Non-pigmented ciliary epithelial cell (primary cell): ENCODE results near the gene NOP14.
A peak's percentile ranks its signal among the peaks of the same experiment; 100 is the strongest.
"Not testable (repeated sequence)": the region's sequence is repeated elsewhere in the genome, so short reads cannot be mapped to it uniquely, and the experiment has no call there.

Experiments
- DNase-seq: peaks from one replicate; pipeline ENCODE4 v3.0.0-alpha.2; 2010; ENCODE audit warnings: low read depth

The NOP14 gene

GRCh38 chr4:2963175-2963965, at the start of gene NOP14, which contains the start of gene GRK4:
Gene NOP14, minus strand, starts transcription at chr4:2963406. Its CDS starts 87 bp downstream, at chr4:2963319.
Gene GRK4, plus strand, starts transcription at chr4:2963571. Its CDS starts 500 bp downstream, at chr4:2964071.
- peak; percentile 89 for DNase-seq

GRCh38 chr4:3011456-3012220, 48.4 kb upstream of the NOP14 start:
- no peak for DNase-seq

GRCh38 chr4:3010998-3011397, 47.8 kb upstream of the NOP14 start:
- DNase-seq, result peak; percentile 50

GRCh38 chr4:3010577-3010976, 47.4 kb upstream of the NOP14 start:
- no peak for DNase-seq

- DNase-seq, result no peak
These were observed 46.2 kb upstream of the NOP14 start for GRCh38 chr4:3009422-3009821.

DNA sequence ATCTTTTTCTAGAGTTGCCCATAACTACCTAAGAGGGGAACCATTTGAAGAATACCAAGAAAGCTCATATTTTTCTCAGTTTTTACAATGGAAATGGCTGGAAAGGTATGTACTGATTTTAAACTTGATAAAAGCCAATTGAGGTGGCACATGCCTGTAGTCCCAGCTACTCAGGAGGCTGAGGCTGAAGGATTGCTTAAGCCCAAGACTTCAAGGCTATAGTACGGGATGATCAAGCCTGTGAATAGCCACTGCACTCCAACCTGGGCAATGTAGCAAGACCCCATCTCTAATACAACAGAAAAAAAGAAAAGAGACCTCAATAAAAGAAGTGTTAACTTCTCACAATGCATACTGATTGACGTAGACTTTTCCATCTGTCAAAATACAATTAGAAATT, 44.5 kb upstream of the NOP14 start:
- DNase-seq, result no peak

DNA sequence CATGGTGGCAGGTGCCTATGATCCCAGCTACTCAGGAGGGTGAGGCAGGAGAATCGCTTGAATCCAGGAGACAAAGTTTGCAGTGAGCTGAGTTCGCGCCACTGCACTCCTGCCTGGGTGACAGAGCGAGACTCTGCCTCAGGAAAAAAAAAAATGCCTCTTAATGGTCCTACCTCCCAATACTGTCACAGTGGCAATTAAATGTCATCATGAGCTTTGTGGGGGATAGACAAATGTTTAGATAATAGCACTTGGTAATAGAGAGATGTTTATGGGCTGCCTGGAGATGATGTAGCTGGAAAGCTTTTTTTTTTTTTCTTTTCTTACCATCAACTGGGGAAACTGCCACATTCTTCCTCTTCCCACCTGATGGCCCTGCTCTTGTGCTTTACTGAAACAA, 33.2 kb upstream of the NOP14 start:
- no peak for DNase-seq

- no peak for DNase-seq
These were observed 32.5 kb upstream of the NOP14 start for GRCh38 chr4:2995546-2996265.

DNA sequence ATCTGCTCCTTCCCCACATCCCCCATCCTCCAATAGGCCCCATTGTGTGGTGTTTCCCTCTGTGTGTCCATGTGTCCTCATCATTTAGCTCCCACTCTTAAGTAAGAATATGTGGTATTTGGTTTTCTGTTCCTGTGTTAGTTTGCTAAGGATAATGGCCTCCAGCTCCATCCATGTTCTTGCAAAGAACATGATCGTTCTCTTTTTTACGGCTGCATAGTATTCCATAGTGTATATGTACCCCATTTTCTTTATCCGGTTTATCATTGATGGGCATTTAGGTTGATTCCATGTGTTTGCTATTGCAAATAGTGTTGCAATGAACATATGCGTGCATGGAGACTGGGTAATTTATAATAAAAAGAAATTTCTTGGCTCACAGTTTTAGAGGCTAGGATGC, 31.7 kb upstream of the NOP14 start:
- no peak for DNase-seq

- no peak for DNase-seq
These were observed 28.0 kb upstream of the NOP14 start for GRCh38 chr4:2991243-2991642.

DNA sequence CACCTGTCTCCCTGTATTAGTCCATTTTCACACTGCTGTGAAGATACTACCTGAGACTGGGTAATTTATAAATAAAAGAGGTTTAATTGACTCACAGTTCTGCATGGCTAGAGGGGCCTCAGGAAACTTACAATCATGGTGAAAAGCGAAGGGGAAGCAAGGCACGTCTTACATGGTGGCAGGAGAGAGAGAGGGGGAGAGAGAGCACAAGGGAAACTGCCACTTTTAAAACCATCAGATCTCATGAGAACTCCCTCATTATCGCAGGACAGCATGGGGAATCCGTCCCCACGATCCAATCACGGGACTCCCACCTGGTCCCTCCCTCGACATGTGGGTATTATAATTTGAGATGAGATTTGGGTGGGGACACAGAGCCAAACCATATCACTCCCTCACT, 20.5 kb upstream of the NOP14 start:
- not testable (repeated sequence) for DNase-seq

DNA sequence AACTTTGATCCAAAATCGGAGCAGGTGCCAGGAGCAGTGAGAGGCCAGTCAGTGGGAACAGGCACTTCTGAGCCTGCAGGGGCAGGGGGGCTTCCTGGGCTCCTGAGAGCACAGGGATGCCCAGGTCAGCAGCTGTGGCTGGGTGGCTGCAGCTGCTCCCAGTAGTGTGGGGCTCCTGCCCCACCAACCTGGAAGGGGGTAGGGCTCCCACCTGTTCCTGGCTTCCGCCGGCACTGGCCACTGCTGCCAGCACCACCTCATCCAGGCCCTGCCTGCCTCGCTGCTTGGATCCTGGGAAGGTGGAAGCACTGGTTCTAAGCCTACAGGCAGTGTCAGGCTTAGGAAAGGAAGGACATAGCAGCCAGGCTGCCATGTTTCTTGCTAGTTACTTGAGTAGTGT, 18.8 kb upstream of the NOP14 start:
- no peak for DNase-seq

DNA sequence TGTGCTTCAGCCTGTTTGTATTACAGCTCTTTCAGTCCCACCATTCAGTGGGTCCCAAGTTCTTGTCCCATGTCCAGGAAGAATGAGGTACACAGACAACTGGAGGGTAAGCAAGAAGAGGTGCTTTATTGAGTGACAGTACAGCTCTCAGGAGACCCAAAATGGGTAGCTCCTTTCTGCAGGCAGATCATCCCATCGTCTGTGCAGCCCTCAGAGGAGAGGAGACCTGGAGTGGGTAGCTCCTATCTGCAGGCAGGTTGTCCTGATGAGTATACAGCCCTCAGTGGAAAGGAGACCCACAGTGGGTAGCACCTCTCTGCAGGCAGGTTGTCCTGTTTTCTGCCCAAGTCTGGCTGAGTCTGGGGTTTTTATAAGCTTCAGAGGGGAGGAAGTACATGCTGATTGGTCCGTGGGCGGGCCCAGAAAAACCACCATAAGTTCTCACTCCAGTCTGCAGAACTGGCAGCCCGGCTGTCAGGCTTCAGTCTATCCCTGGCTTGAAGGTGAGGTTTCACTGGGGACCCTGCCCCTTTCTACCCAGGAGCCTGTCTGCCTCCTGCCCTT, 18.1 kb upstream of the NOP14 start:
- no peak for DNase-seq

- DNase-seq, result no peak
These were observed 14.2 kb upstream of the NOP14 start for GRCh38 chr4:2977211-2978088.

DNA sequence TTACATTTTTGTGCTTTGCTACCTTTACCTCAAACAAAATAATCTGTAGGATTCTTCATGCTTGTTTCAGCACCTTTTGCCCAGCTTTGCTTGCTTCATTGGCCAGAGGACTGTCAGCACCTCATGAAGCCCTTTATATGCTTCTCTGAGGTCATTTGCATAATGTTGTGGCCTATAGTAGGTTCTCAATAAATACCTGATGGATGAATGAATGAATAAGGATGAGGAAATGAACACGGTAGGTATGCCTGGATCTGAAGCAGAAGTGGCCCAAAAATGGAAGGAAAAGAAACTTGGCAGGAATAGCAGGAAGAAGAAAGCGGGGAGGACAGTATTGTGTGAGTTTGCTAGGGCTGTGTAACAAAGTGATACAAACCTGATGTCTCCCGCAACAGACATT, 8.1 kb upstream of the NOP14 start:
- no peak for DNase-seq

- DNase-seq, result no peak
These were observed 5.2 kb upstream of the NOP14 start for GRCh38 chr4:2968381-2968780.

DNA sequence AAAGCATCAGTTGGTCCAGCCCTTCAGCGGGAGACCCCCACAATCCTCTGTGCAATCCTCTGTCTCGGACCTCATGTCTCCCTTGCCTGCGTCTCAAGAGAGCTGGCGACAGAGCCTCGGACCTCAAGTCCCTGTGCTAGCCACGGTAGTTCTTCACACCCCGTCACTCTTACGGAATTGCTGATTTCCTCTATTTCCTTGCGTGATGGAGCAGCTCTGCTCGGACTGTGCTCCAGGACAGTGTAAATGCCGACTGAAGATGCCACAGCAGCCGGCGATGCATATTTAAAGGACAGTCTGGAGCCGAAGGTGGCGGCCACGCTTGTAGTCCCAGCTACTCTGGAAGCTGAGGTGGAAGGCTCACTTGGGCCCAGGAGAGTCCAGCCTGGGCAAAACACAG, 2.1 kb upstream of the NOP14 start:
- no peak for DNase-seq

DNA sequence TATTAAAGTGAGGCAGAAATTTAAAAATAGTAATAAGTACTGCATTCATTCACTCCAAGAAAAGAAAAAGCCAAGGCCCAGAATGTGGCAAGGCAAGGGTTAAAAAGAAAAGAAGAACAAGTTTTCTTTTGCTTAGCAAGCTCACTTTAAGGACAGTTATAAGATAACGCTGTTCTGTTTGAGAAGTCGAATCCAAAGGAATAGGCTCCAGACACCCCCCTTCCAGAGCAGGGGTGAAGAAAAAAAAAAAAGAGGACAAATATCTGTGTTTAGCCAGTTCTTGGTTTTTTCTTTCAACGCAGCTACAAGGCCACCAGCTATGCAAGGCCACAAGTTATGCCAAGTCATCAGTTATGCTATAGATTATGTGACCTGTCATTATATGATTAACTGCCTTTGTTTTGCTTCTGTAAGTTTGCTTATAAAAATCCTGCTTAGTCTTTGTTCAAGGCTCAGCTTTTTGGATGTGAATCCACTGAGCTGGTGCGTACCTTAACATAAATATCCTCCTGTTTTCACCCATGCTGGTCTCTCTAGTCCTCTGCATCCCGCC, 1.6 kb upstream of the NOP14 start:
- no peak for DNase-seq

- DNase-seq, result no peak
These were observed 813 bp upstream of the NOP14 start for GRCh38 chr4:2963966-2964471.

DNA sequence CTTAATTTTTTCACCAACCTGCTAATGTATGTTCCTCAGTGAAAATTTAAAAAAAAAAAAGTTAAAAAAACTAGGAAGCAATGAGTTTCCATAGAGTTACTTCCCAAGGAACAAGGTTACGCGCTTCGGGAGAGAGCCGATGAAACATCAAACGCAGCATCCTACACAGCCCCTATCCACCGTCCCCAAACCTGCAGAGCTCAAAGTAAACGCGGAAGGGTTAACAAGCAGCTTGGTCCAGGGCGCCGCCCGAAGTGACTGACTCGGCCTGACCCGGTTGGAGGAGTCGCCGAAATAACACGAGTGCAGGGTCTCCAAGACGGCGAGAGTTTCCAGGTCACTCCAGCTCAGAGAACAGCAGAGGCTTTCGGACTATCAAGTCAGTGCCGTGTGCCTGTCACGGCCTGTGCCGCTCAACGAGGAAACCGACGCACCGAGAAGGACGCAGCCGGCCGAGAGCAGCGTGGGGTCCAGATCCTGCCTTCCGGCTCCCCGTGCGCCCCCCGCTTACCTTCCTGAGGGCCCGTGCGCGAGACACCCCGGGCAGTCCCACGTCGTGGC, 512 bp downstream of the NOP14 start:
- DNase-seq, result no peak
